SKM-1 treated with dmso at 0.1 percent for 144 hours (cell line): Measurements from ENCODE around the gene IGFBP7.

ENCODE experiments used
- DNase-seq: peaks from one replicate; lab custom pipeline; 2025; ENCODE audit not compliant: unreplicated experiment; lab: John Stamatoyannopoulos, UW

The IGFBP7 gene

DNA sequence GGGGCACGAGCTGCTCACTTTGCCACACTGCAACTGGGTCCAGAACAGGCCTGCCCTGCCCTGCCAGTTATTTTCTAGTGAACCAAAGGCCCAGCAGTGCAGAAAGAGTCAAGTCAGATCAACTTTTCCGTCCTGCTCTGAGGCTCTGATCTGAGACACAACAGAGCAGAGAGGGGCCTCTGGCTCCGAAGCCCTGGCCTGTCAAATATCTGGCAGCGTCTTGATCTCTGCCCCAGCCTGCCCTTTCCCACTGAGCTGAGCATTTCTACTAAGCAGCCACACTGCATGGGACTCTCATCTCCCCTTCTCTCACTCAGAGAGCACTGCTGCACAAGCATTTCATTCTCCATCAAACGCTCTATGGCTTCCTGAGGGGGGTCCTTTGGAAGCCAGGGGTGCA lies 11.8 kb downstream of the IGFBP7 start:
- DNase-seq = no peak

- no peak for DNase-seq
Measured at GRCh38 chr4:57097711-57098110, 12.5 kb downstream of the IGFBP7 start.

GRCh38 chr4:57095956-57096355 lies 14.2 kb downstream of the IGFBP7 start:
- no peak for DNase-seq

DNA sequence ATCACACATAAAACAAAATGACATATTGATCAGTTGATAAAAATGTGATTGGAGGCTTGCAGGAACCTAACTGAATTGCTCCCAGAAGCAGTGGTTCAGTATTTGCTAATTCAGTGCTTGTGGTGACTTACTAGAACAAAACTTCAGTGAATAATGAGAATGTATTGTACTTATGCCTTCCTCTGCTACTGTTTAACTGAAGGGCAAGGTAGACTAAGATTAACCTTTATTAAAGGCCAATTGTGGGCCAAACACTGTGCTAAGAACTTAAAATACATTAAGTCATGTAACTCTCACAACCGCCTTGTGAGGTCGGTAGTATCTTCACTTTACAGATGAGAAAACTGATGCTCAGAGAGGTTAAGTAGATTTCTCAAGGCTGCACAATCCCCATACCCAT lies 14.9 kb downstream of the IGFBP7 start:
- DNase-seq = no peak

GRCh38 chr4:57094832-57095223 lies 15.4 kb downstream of the IGFBP7 start:
- DNase-seq = no peak

DNA sequence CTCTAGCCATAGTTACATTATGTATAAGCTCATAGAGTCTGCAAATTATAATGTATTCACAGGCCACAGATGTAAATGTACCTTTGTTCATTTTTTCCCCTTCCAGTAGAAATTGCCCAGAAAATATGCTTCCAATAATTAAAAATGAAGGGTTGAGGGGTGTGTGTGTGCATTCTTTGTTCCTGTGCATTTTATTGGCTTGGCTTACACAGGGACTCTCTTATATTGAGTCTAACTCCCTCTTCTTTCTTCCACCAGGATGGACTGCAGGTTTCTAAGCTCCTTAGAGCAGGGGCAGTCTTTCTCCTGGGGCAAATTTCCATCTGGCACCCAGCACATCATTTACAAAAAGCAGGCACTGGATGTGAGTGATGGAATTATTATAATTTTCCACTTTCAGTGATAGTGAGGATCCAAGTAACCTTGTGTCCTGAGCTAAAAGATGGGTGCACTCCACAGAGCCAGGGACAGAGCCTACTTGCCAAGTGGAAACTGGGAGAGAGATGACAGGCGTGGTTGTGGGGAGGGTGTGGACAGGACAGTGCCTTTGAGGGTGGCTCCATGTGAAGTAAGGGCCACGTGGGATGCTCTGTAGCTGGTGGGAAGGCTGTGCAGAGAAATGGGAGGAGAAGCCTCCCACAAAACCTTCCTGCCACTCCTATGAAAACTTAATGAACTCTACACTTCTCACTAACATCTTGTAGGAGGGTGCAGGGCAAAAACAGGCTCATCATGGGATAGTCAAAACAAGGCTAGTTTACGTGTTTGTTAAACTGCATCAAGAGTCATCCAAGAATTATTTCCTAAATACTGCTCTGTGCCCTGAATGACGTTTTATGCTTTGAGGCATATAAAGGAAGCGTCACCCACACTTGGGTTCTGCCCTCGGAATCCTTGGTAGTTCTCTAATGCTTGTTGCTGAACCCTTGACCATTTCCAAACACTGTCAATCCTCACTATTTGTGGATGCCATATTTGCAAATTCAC lies 16.0 kb downstream of the IGFBP7 start:
- DNase-seq = no peak

DNA sequence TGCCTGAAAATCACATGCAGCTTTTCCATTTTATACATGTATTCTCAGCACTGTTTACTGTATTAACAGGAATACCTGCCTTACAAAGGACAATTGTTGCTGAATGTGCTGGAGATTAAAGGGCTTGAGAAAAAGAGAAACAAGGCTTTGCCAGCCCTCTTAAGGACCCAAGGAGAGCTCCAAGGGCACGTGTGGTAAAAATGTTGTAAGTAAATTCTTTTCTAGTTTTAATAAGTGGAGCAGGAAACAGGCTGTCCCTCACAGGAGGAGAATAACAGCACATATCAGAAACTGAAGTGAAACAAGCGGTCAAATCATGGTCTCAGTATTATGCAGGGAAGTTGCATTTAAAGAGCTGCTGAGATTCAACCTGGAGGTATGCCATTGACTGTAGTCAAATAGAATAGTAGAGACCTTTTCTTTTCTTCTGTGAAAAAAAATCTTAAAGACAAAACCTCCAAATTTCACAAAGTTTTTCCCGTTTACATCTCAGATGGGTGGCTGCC lies 18.5 kb downstream of the IGFBP7 start:
- DNase-seq = no peak

DNA sequence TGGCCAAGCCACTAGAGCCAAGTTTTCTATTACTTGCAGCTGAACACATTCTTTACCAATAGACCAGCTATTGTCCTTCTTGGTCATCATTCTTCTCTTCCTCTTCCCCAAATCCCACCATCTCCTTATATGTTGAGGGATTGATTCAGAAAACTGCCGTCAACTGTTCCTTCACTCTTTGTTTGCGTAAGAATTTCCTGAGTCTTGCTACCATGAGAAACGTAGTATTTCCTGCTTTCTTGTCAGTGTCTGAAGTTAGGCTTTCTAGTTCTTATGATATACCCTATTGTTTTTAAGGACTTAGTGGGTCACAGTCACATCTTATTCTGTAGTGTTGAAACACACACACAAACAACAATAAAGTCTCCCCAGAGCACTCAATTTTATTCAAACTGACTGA lies 20.1 kb downstream of the IGFBP7 start:
- DNase-seq = peak; percentile 5

- no peak for DNase-seq
Measured at GRCh38 chr4:57089549-57089948, 20.6 kb downstream of the IGFBP7 start.

- DNase-seq = no peak
Measured at GRCh38 chr4:57086031-57086723, 24.0 kb downstream of the IGFBP7 start.

- DNase-seq = no peak
Measured at GRCh38 chr4:57085278-57085677, 24.9 kb downstream of the IGFBP7 start.

GRCh38 chr4:57084360-57084759 lies 25.8 kb downstream of the IGFBP7 start:
- no peak for DNase-seq

DNA sequence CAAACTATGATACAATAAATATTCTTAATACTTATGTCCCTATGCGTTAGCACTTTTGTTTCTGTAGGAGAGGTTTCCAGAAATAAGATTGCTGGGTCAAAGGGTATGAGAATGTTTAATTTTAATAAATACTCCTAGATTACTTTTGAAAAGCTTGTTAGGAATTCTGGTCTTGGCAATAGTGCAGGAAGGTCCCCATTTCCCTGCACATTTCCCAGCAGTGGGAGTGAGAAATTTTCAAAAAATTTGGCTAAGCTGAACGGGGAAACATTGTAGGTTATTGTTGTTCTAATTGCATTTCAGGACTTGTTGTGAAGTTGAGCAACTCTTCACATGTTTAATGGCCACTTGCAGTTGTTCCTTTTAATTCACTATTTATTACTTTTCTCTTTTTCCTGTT lies 27.1 kb downstream of the IGFBP7 start:
- DNase-seq = no peak

- no peak for DNase-seq
Measured at GRCh38 chr4:57081651-57082621, 28.2 kb downstream of the IGFBP7 start.

- no peak for DNase-seq
Measured at GRCh38 chr4:57080781-57081650, 29.2 kb downstream of the IGFBP7 start.

DNA sequence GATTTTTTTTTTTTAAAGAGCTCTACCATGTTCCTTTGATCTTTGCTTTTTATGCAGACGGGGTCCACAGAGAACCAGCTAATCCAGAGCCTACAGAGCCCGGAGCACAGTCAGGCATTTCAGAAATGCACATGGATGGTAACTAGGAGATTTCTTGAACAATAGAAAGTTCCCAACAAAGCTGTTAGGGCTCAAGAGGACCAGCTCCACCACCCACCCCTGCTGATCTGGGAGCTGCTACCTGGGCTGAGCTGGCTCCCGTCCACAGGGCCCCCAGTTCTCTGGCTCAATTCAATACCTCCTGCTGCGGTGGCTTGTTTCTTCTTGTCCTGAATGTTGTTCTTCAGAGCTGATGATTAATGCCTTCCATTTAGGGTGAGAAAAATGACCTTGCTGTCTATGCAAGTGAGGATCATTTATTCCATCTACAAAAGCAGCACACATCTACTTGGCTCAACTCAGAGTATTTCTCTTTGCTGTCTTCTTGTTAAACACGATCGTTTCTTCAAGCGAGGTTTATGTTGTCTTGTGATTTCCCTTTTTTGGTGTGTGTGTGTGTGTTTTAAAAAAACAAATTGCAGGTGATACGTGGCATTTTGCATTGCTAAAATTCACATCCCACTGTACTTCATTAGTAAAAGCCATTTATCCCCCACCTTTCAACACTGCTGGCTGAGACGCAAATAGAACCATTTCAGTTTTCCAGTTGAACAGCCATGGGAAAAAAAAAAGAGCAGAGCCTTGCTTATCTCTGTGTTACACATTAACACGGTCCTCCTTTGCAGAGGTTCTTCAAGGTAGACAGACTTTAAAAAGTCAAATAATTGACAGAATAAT lies 31.3 kb downstream of the IGFBP7 start:
- DNase-seq = no peak

GRCh38 chr4:57077550-57078343 lies 32.4 kb downstream of the IGFBP7 start:
- DNase-seq = no peak

GRCh38 chr4:57076646-57077045 lies 33.5 kb downstream of the IGFBP7 start:
- no peak for DNase-seq
